ENCODE measurements around the gene SKI.

DNA sequence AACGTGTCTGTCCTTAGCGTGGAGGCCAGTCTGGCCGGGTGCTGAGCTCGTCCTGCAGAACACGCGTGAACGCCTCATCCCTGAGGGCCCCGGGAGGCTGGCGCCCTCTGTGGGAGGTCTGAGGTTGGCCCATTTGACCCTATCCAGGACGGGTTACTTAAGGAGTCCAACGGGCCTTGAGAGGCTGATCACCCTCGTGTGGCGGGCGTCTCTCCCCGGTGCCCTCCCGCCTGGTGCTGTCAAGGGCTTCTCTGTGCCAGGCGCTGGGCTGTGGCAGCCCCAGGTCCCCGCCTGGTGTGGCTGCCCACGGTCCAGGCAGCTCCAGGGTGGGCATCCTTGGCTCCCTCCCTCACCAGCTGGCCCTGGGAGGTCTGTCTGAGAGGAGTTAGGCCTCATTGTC is 9.7 kb downstream of the SKI start:
- no peak for TF ChIP-seq TARDBP (IDR thresholded peaks at IDR 0.05)
- no peak for TF ChIP-seq HDGF (IDR thresholded peaks at IDR 0.05; ENCODE audit: borderline replicate concordance)
- no peak for TF ChIP-seq SP1 (IDR thresholded peaks at IDR 0.05)
- TF ChIP-seq ELF4 (IDR thresholded peaks at IDR 0.05) = no peak
- no peak for TF ChIP-seq ARNT (IDR thresholded peaks at IDR 0.05)
- no peak for TF ChIP-seq SUZ12 (IDR thresholded peaks at IDR 0.05)
- TF ChIP-seq FOXA1 (IDR thresholded peaks at IDR 0.05) = no peak
- no peak for TF ChIP-seq FOXM1 (IDR thresholded peaks at IDR 0.05; ENCODE audit: borderline replicate concordance)
- no peak for TF ChIP-seq FOXK2 (IDR thresholded peaks at IDR 0.05)
- no peak for TF ChIP-seq ZNF384 (IDR thresholded peaks at IDR 0.05)
- TF ChIP-seq NFRKB (IDR thresholded peaks at IDR 0.05) = no peak
- TF ChIP-seq BHLHE40 (IDR thresholded peaks at IDR 0.05; ENCODE audit: borderline replicate concordance) = no peak
- TF ChIP-seq PKNOX1 (IDR thresholded peaks at IDR 0.05) = no peak
